Measurements from ENCODE around the gene ZBTB20. TPM values are rescaled to one million over a fixed set of nuclear protein-coding genes. Genes with fewer than 3 reads are reported as not detected.

Gene ZBTB20
- total and polyA plus RNA-seq, 12 donors: 0.57 to 105 (median 86.8) TPM

- no peak overlapping the region for H3K4me3 ChIP-seq
- ATAC-seq (peak; percentile 56 to 86 (median 76)), DNase-seq (no peak)
- H3K27ac ChIP-seq: peak overlapping the region; percentile 19 to 76 (median 62)
- H3K27me3 ChIP-seq: no peaks in the 10 kb centered on the region
- TF ChIP-seq CTCF (IDR thresholded peaks at IDR 0.05): no peak
- 61 to 63% methylated on average over 6 of the region's 6 CpGs for WGBS, 2 donors
- no peaks in the 10 kb centered on the region for H3K36me3 ChIP-seq
- no peaks in the 10 kb centered on the region for H3K9me3 ChIP-seq
- H3K4me1 ChIP-seq: peaks cover 0 to 54% (median 30%) of the 10 kb centered on the region in 9 donors
- intact Hi-C loops (cut with DNase I): no loop called here
These were observed 640.3 kb downstream of the ZBTB20 start for GRCh38 chr3:114506591-114507300.

GRCh38 chr3:114504941-114505628 lies 642.0 kb downstream of the ZBTB20 start:
- H3K9me3 ChIP-seq: no peaks in the 10 kb centered on the region
- DNase-seq (no peak), ATAC-seq (peak in 2 of 8 donors; percentile 41)
- H3K27ac ChIP-seq: peak overlapping the region in 3 of 10 donors; percentile 22 to 73 (median 45)
- H3K36me3 ChIP-seq: no peaks in the 10 kb centered on the region
- no peak for TF ChIP-seq CTCF (IDR thresholded peaks at IDR 0.05)
- WGBS, 2 donors: 89 to 92% methylated on average over 4 of the region's 4 CpGs
- H3K27me3 ChIP-seq: no peaks in the 10 kb centered on the region
- peaks cover 0 to 50% (median 29%) of the 10 kb centered on the region in 9 donors for H3K4me1 ChIP-seq
- no peak overlapping the region for H3K4me3 ChIP-seq
- intact Hi-C loops (cut with DNase I): no loop called here

- H3K4me1 ChIP-seq: peaks cover 0 to 61% (median 22%) of the 10 kb centered on the region in 9 donors
- no peaks in the 10 kb centered on the region for H3K9me3 ChIP-seq
- DNase-seq: no peak
- peaks cover 0 to 5% (median 0%) of the 10 kb centered on the region in 9 donors for H3K36me3 ChIP-seq
- intact Hi-C loops (cut with DNase I): no loop called here
- ATAC-seq: no peak
- 95% methylated on average over 1 of the region's 1 CpG for WGBS, 2 donors
- no peak overlapping the region for H3K4me3 ChIP-seq
- TF ChIP-seq CTCF (IDR thresholded peaks at IDR 0.05): no peak
- no peaks in the 10 kb centered on the region for H3K27me3 ChIP-seq
- no peak overlapping the region for H3K27ac ChIP-seq
These were observed 644.9 kb downstream of the ZBTB20 start for GRCh38 chr3:114502204-114502603.

- no peak overlapping the region for H3K27ac ChIP-seq
These were observed 647.1 kb downstream of the ZBTB20 start for GRCh38 chr3:114499976-114500375.

More at GRCh38 chr3:114499976-114500375, 647.1 kb downstream of the ZBTB20 start:
- no peaks in the 10 kb centered on the region for H3K27me3 ChIP-seq
- TF ChIP-seq CTCF (IDR thresholded peaks at IDR 0.05): no peak
- ATAC-seq (no peak), DNase-seq (no peak)
- intact Hi-C loops (cut with DNase I): no loop called here
- H3K9me3 ChIP-seq: no peaks in the 10 kb centered on the region
- no peak overlapping the region for H3K4me3 ChIP-seq
- WGBS, 2 donors: 85% methylated on average over 2 of the region's 2 CpGs
- peaks cover 0 to 62% (median 34%) of the 10 kb centered on the region in 9 donors for H3K4me1 ChIP-seq
- peaks cover 0 to 5% (median 0%) of the 10 kb centered on the region in 9 donors for H3K36me3 ChIP-seq

All from heart right ventricle (tissue), 16 donors.